Embryonic facial prominence (tissue), 1 donor: ENCODE measurements around the gene LILRA6.

ENCODE experiments used
- DNase-seq: peaks from one replicate; pipeline ENCODE4 v3.0.0-alpha.2; 2016; ENCODE audit errors: extremely low spot score

The LILRA6 gene

DNA sequence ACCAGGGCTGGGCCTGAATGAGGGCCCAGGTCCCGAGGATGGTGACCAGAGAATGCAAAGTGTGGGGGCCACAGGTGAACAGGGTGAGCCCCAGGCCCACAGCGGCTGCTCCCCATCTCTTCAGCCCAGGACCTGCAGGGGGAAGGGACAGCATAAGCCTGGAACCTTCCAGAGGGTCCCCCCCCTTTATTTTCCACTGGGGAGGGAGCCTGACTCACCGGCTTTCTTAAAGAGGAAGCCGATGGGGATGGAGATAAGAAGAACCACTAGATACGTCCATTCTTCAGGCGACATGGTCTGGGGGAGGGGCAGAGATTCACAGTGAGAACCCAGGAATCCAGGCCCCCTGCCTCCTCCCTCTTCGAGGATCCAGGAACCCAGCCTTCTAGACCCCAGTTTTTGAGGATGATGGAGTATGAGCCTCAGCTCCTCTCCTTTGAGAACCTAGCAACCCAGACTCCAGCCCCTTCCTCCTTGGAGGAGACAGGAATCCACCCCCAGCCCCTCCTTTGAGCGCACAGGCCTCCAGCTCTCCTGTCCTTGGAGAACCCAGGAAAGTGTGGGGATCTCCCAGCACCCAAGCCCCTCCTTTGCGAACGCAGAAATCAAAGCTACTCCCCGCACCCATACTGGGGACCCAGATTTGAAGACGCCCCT, 54.2 kb downstream of the LILRA6 start:
- no peak for DNase-seq

GRCh38 chr19:54186934-54187381, 55.6 kb downstream of the LILRA6 start:
- no peak for DNase-seq
